Kidney (tissue), 14 donors: ENCODE measurements around the gene SCGB3A2. TPM values are rescaled to one million over a fixed set of nuclear protein-coding genes. Genes with fewer than 3 reads are reported as not detected.
A peak's percentile ranks its signal among the peaks of the same experiment; 100 is the strongest.
"Not testable (repeated sequence)": the region's sequence is repeated elsewhere in the genome, so short reads cannot be mapped to it uniquely, and the experiment has no call there.

Experiments used
- DNase-seq, 5 donors: peaks; one replicate each; pipeline ENCODE4 v3.0.0-alpha.2; 2013 to 2020
- FAIRE-seq: peaks from 2 replicates; lab custom pipeline; 2012; peaks lifted over from hg19 to GRCh38; lab: Jason Lieb, UNC
- H3K27ac ChIP-seq, 2 donors: one replicate each; pipeline ENCODE4 v1.7.0; 2013; ENCODE audit warnings: low read depth in 2 of 2, low read length in 2 of 2, inconsistent platforms in 1 of 2
- H3K27me3 ChIP-seq: one replicate; pipeline ENCODE4 v1.7.1; 2013; ENCODE audit warnings: low read length, inconsistent platforms; ENCODE audit not compliant: control insufficient read depth, insufficient read depth
- H3K36me3 ChIP-seq, 3 donors: one replicate each; pipeline versions ENCODE4 v1.7.0 to v1.7.1; 2013; ENCODE audit warnings: low read length in 3 of 3, control low read depth in 1 of 3, inconsistent platforms in 1 of 3; ENCODE audit not compliant: insufficient read depth in 3 of 3, control insufficient read depth in 2 of 3
- H3K4me1 ChIP-seq, 3 donors: one replicate each; pipeline versions ENCODE4 v1.7.0 to v1.7.1; 2013; ENCODE audit warnings: low read length in 3 of 3, inconsistent platforms in 1 of 3, low read depth in 1 of 3; ENCODE audit not compliant: control insufficient read depth in 2 of 3, insufficient read depth in 2 of 3
- H3K4me3 ChIP-seq, 3 donors: one replicate each; pipeline versions ENCODE4 v1.7.0 to v1.8.1; 2013; ENCODE audit warnings: low read length in 3 of 3, control low read depth in 1 of 3, inconsistent platforms in 1 of 3
- H3K9ac ChIP-seq, 3 donors: one replicate each; pipeline versions ENCODE4 v1.7.0 to v1.7.1; 2013; ENCODE audit warnings: low read length in 3 of 3, control low read depth in 1 of 3, inconsistent platforms in 1 of 3
- H3K9me3 ChIP-seq, 3 donors: one replicate each; pipeline versions ENCODE4 v1.7.0 to v1.7.1; 2013; ENCODE audit warnings: low read length in 3 of 3, control low read depth in 1 of 3, inconsistent platforms in 1 of 3; ENCODE audit not compliant: control insufficient read depth in 2 of 3, insufficient read depth in 1 of 3
- intact Hi-C: fragments of 100-400 bp; cut with DNase I; formaldehyde crosslinking; loops from one replicate; pipeline ENCODE4 v1.11.1; 2022
- polyA plus RNA-seq: library from polyadenylated mRNA; stranded (reverse); fragments of 350-450 nt; fragmentation: Illumina TruSeq; extraction: RNeasy Lipid Tissue Mini Kit (QIAGEN cat#74804); gene quantifications from one replicate; pipeline ENCODE4 v1.2.3, GENCODE V29; 2014; ENCODE audit warnings: low read depth, low replicate concordance; ENCODE audit not compliant: insufficient read depth
- total RNA-seq: library from RNA; stranded (reverse); fragmentation: NEBNext Ultra II Directional; extraction: Animal tissue kit (Norgen Biotek cat#: 25700); gene quantifications from one replicate; pipeline ENCODE4 v1.2.1, GENCODE V29; 2021
- TF ChIP-seq, protein P1 (sequence below): IDR thresholded peaks from 3 replicates; pipeline ENCODE4 v1.5.1; 2012; ENCODE audit warnings: mild to moderate bottlenecking, moderate library complexity, borderline replicate concordance; ENCODE audit not compliant: insufficient read depth; ENCODE audit errors: extremely low read depth
- donor health status: control.
- donor health status: control.
- donor health status: control.
- donor health status: control.
- donor health status: control.
- donor health status: DM: yes; HTN: yes; CAD: no.
- donor health status: Normal renal cell carcinoma (clear cell type).

SCGB3A2 gene
- total and polyA plus RNA-seq, 2 donors from 2014 or later, result not detected

GRCh38 chr5:147860641-147861025 is 17.9 kb upstream of the SCGB3A2 start:
- Histone ChIP-seq H3K36me3 (no peaks in the 10 kb centered on the region), H3K4me1 (peaks cover 0 to 4% (median 0%) of the 10 kb centered on the region in 3 donors), H3K9ac (no peak overlapping the region), H3K27ac (no peak overlapping the region), H3K9me3 (no peaks in the 10 kb centered on the region), H3K4me3 (no peak overlapping the region), H3K27me3 (no peaks in the 10 kb centered on the region)
- intact Hi-C loops, result no loop called here
- DNase-seq (no peak), FAIRE-seq (no peak)
- TF ChIP-seq, protein P1, sequence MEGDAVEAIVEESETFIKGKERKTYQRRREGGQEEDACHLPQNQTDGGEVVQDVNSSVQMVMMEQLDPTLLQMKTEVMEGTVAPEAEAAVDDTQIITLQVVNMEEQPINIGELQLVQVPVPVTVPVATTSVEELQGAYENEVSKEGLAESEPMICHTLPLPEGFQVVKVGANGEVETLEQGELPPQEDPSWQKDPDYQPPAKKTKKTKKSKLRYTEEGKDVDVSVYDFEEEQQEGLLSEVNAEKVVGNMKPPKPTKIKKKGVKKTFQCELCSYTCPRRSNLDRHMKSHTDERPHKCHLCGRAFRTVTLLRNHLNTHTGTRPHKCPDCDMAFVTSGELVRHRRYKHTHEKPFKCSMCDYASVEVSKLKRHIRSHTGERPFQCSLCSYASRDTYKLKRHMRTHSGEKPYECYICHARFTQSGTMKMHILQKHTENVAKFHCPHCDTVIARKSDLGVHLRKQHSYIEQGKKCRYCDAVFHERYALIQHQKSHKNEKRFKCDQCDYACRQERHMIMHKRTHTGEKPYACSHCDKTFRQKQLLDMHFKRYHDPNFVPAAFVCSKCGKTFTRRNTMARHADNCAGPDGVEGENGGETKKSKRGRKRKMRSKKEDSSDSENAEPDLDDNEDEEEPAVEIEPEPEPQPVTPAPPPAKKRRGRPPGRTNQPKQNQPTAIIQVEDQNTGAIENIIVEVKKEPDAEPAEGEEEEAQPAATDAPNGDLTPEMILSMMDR, result no peak

DNA sequence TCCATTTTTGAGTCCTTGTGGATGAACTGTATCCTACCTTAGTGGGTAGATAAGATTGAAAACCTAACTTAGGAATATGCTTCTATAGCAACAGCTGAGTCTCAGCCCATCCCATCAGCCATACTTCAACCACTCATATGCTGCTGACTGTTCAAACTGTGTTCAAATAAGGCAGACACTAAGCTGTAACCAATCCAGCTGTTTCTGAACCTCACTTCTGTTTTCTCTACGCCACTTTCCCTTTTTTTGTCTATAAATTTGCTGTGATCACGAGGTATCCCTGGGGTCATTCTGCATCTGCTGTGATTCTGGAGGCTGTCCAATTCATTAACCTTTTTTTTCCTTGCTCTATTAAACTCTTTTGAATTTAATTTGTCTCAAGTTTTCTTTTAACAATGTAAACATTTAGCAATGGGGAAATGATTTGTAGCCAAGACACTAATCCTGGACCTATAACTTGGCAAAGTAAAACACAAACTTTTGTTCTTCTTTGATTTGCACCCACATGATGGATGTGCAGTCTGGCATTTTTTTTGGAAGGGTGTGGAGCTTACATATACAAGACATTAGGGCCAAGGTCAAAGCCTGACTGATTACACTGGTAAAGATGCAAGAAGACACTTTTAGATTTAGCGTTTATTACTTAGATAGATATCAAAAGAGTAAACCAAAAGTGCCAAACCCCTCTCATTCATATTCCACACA is 14.9 kb upstream of the SCGB3A2 start:
- Histone ChIP-seq H3K4me1 (peaks cover 0 to 4% (median 0%) of the 10 kb centered on the region in 3 donors), H3K27ac (no peak overlapping the region), H3K27me3 (no peaks in the 10 kb centered on the region), H3K36me3 (no peaks in the 10 kb centered on the region), H3K9me3 (no peaks in the 10 kb centered on the region), H3K4me3 (no peak overlapping the region), H3K9ac (no peak overlapping the region)
- intact Hi-C loops, result no loop called here
- DNase-seq, result peak in 2 of 5 donors; percentile 17 to 61
- no peak for FAIRE-seq
- TF ChIP-seq, protein P1, result no peak

DNA sequence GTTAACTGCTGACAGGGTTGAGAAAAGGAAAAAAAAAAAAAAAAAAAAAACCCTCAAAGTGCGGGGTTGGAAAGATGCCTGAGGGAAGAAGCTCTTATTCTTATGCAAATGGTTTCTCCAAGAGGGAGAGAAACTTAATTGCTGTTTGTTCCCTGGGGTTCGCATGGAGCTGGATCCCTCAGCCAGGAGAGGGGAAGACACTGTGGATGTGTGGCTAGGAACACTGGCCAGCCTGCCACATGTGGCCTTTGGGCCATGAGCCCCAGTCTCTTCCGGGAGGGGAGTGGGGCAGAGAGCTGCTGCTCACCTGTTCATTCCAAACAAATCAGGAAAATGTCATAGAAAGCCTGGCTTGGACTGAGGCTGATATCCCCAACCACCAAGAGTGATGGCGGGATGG is 9.4 kb upstream of the SCGB3A2 start:
- Histone ChIP-seq H3K36me3 (no peaks in the 10 kb centered on the region), H3K9ac (no peak overlapping the region), H3K9me3 (no peaks in the 10 kb centered on the region), H3K4me1 (no peaks in the 10 kb centered on the region), H3K27me3 (no peaks in the 10 kb centered on the region), H3K4me3 (no peak overlapping the region), H3K27ac (no peak overlapping the region)
- DNase-seq (no peak), FAIRE-seq (no peak)
- TF ChIP-seq, protein P1, result no peak
- intact Hi-C loops, result no loop called here

- H3K9me3 ChIP-seq, H3K9ac ChIP-seq, H3K27ac ChIP-seq, DNase-seq, FAIRE-seq, H3K36me3 ChIP-seq, H3K27me3 ChIP-seq, H3K4me3 ChIP-seq, intact Hi-C loops, H3K4me1 ChIP-seq: not testable (repeated sequence)
These were observed 8.6 kb upstream of the SCGB3A2 start for GRCh38 chr5:147869892-147870291.

GRCh38 chr5:147871980-147872549 is 6.4 kb upstream of the SCGB3A2 start:
- H3K27ac ChIP-seq, H3K4me3 ChIP-seq, H3K27me3 ChIP-seq, H3K9me3 ChIP-seq, intact Hi-C loops, DNase-seq, H3K9ac ChIP-seq, H3K4me1 ChIP-seq, H3K36me3 ChIP-seq, FAIRE-seq: not testable (repeated sequence)

DNA sequence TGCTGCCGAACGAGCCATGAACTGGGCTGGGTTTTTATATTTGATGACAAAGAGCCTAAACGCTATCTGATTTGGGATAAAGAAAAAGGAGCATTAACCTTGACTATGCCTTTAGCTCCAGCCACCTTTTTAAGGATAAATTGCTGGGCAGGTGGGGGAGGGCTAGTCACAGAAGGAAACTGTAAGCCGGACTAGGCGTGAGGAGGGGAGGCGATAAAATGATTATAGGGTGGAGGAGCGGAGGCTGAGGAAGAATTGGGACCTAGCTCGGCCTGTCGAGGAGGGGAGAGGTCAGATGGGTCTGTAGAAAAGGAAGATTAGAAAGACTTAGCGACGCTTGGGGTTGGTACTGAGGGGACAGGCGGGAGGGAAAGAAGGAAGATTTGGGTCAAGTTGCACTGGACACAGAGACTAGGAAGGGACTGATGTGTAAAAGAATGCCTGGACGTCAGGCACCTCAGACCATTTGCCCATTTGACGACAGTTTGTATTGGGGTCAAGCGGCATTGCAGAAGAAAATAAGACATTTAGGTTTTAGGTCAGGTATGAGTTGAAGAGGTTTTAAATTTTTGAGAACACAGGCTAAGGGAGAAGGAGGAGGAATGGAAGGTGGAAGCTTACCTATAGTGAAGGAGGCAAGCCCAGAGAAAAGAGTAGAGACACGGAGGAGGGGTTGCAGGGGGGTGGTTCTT is 5.6 kb upstream of the SCGB3A2 start:
- H3K27me3 ChIP-seq, DNase-seq, H3K4me1 ChIP-seq, H3K4me3 ChIP-seq, H3K27ac ChIP-seq, H3K9ac ChIP-seq, intact Hi-C loops, H3K36me3 ChIP-seq, FAIRE-seq, H3K9me3 ChIP-seq: not testable (repeated sequence)
